HG03571 (cell line): ENCODE data around the gene PAK6.

Experiments
- ATAC-seq: cut with Tn5 transposase; IDR thresholded peaks from one replicate; pipeline ENCODE4 v1.9.1; 2021; ENCODE audit not compliant: unreplicated experiment

PAK6 gene

DNA sequence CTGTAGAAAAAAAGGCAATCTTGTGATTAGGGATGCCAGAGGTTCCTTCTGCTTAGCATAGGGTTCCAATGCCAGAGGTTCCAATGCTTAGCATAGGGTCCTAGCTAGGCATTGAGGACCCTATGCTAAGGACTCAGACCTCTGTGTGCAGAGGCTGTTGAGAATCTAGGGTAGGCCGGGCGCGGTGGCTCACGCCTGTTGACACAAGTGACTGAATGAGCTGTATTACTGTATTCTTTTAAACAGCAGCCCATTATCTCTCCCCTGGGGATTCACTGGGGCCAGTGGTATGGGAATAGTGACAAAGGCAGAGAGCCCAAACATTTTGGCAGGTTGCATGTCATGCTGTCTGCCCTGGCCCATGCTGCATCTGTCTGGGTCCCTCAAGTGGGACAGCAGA is 16.2 kb downstream of the PAK6 start:
- ATAC-seq = no peak

GRCh38 chr15:40256638-40257235 is 17.9 kb downstream of the PAK6 start:
- ATAC-seq = no peak

DNA sequence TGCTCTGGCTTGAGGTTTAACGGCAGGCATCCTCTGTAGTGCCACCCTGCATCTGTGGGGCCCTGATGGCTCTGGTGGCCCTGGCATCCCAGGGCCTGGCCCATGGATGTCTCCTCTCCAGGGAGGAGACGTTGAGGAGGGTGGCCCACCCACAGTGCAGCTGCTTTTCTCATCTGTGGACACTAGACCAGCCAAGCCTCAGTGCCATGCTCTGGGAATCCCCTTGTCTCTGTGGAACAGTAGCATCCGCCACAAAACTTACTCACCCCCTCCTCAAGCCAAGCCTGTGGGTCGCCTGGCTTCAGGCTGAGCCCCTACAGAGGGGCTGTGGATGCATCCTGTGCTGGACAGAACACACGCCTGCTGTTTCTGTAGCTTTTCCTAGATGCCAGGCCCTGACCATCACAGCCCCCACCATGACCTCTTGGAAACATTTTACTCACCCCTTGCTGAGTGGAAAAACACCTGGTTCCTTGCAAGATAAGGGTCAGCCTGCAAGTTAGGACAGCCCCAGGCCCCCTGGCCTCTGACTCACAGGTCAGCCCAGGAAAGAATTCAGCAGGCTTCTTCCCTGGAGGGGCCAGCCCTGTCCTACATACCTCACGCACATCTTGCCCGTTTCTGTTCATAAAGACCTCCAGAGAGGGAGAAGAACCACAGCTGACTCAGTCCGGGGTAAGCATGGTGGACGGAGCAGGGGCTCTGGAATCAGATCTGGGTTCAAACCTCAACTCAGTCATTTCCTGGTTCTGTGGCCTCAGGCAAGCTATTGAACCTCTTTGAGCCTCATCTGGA is 19.0 kb downstream of the PAK6 start:
- no peak for ATAC-seq

DNA sequence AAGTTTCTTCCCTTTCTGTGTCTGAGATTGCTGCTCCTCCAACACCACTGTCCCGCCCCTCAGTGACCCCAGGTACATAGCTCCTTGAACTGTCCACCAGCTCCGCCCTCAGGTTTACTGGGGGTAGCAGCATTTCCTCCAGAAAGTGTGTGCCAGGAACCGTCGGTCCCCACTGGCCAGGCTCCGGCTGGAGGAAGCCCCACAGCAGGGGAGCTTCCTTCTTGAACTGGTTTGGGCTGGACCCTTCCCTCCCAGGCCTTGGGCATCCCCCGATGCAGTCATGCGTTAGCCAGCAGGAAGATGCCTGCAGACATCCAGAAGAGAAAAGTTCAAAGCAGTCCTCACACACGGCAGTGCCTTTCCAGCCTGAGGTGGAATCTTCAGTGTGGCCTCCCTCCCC is 19.7 kb downstream of the PAK6 start:
- no peak for ATAC-seq

DNA sequence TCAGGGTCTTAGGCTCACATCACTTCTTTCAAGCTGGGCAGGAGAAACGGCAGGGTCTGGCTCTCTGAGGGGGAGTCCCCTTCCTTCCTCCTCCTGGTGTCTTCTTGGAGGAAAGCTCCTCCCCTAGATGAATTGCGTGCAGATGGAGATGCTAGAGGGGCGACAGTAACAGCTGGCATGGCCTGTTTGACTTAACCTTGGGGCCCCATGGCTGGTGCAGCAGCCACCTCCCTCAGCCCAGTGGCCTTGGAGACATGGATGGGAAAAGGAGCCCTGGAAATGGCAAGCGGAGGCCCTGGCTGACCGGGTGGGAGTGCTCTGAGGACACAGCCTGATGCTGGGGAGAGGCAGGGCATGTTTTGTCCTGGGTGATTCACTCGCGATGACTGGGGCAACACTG is 20.2 kb downstream of the PAK6 start:
- no peak for ATAC-seq

GRCh38 chr15:40263024-40263754 is 24.3 kb downstream of the PAK6 start:
- no peak for ATAC-seq

- ATAC-seq = no peak
Measured at GRCh38 chr15:40264321-40265153, 25.7 kb downstream of the PAK6 start.

GRCh38 chr15:40265355-40265754 is 26.5 kb downstream of the PAK6 start:
- no peak for ATAC-seq

DNA sequence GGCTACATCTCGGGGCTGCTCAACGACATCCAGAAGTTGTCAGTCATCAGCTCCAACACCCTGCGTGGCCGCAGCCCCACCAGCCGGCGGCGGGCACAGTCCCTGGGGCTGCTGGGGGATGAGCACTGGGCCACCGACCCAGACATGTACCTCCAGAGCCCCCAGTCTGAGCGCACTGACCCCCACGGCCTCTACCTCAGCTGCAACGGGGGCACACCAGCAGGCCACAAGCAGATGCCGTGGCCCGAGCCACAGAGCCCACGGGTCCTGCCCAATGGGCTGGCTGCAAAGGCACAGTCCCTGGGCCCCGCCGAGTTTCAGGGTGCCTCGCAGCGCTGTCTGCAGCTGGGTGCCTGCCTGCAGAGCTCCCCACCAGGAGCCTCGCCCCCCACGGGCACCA is 27.0 kb downstream of the PAK6 start:
- ATAC-seq = no peak

DNA sequence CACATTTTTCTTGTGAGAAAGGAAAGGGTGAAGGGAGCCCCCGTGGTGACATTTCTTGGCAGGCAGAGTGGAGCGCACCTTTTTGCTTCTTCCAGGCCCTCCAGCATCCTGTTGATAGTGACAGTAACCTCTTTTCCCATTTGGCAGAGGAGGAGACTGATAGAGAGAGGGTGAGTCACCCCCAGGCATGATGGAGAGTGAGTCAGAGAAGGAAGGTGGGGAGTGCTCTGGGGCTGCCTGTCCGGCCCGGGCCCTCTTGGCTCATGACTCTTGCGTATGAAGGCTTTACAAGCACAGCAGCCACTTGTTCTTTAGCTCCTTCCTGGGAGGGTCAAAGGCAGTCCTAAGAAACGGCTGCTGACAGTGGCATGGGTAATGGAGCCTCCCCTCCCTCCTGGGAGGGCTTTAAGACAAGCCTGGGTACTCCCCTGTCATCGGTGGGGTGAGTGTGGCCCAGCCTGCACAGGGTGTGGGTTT is 28.0 kb downstream of the PAK6 start:
- no peak for ATAC-seq

- ATAC-seq = no peak
Measured at GRCh38 chr15:40267670-40268069, 28.8 kb downstream of the PAK6 start.

- ATAC-seq = no peak
Measured at GRCh38 chr15:40269604-40270003, 30.7 kb downstream of the PAK6 start.

DNA sequence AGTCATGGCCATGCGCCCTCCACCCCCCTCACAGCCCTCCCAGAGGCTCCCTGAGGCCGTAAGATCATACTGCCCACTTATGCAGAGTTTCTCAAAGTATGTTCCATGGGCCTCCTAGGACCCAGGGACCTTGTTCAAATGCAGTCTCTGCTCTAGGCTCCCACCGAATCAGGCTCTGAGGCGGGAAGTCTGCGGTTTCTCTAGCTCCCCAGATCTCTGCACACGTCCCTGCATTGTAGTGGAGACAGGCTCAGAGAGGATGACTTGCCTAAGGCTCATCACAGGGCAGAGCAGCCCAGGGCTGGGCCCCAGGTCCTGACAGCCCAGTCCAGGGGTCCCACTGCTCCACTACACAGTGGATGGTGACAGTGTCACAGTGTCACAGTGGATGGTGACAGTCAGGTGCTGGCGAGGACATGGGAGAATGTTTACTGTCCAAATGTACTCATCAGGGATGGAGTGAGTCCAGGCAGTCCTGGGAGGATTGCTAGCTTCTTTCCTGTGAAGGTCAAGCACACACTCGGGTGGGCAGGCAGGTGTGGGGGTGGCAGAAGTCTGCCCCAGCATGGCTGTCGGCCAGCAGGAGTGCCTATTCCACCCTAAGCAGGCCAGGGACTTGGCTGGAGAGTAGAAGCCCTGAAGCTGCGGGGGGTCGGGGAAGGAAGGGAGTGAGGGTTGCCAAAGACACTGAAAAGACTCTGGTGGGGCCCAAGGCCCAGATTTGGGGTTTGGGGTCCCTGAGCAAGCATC is 31.6 kb downstream of the PAK6 start:
- ATAC-seq = no peak

DNA sequence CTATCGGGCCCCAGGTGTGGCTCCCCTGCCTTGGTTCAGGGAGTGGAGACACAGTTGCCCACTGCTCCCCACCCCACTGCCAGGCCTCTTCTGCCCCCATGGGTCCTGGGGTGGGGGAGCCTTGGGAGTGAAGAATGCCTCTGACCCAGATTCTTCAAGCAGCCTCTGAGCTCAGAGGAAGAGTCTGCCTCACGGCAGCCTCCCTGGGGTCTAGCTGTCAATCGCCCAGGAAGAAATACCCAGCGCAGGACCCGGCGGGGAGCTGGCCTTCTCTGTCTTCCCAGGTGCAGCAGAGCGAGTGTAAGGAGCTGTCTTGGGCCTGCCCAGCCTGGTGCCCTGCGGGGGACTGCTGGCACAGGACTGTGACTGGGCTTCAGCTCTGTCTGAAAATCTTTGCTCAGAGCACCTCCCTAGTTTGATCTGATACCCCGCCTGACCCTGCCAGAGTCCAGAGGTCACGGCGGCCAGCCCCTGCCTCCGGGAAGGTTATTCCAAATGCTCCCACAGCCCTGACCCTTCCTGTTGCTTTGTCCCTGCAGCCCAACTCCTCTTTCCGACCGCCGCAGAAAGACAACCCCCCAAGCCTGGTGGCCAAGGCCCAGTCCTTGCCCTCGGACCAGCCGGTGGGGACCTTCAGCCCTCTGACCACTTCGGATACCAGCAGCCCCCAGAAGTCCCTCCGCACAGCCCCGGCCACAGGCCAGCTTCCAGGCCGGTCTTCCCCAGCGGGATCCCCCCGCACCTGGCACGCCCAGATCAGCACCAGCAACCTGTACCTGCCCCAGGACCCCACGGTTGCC is 33.0 kb downstream of the PAK6 start:
- no peak for ATAC-seq

DNA sequence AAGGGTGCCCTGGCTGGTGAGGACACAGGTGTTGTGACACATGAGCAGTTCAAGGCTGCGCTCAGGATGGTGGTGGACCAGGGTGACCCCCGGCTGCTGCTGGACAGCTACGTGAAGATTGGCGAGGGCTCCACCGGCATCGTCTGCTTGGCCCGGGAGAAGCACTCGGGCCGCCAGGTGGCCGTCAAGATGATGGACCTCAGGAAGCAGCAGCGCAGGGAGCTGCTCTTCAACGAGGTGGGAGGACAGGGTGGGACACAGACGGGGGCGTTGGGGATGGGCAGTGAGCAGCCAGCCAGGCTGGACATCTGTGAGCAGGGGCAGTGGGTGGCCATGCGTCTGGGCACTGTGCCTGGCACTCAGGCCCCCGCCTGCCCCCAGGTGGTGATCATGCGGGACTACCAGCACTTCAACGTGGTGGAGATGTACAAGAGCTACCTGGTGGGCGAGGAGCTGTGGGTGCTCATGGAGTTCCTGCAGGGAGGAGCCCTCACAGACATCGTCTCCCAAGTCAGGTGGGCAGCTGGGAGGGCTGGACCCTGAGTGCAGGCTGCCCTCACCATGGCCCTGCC is 33.7 kb downstream of the PAK6 start:
- no peak for ATAC-seq

DNA sequence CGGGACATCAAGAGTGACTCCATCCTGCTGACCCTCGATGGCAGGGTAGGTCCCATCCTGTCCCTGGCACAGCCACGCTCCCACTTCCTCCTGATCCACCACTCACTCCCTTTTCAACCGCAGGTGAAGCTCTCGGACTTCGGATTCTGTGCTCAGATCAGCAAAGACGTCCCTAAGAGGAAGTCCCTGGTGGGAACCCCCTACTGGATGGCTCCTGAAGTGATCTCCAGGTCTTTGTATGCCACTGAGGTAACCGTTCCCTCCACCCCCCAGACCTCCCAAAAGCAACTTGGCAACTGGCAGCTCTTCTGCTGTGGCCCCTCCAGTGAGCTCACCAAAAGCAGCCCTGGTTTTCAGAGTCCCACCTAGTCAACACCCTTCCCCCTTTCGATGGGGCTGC is 34.6 kb downstream of the PAK6 start:
- ATAC-seq = no peak

GRCh38 chr15:40274350-40275274 is 35.7 kb downstream of the PAK6 start:
- ATAC-seq = no peak

DNA sequence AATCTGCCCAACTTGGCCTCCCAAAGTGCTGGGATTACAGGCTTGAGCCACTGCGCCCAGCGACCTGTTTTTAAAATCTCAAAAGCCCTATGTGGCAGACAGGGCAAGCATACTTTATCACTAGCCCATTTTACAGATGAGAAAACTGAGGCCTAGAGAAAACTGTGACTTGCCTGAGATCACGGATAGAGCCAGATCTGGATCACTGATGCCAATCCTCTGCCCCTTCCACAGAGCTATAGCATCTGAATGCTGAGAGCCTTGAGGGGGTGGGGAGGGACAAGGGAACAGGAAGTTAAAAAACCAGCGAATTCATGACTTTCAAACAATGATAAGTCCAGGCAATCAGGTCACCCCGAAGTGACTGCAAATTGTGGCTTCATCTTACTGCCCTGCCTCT is 36.7 kb downstream of the PAK6 start:
- no peak for ATAC-seq
